ENCODE data around the gene LHX1. TPM values are rescaled to one million over a fixed set of nuclear protein-coding genes. Genes with fewer than 3 reads are reported as not detected.

The LHX1 gene
- total RNA-seq, 3 donors from 2014 or later (not counting 1 experiment from before 2014, with no cell fraction given), result not detected

DNA sequence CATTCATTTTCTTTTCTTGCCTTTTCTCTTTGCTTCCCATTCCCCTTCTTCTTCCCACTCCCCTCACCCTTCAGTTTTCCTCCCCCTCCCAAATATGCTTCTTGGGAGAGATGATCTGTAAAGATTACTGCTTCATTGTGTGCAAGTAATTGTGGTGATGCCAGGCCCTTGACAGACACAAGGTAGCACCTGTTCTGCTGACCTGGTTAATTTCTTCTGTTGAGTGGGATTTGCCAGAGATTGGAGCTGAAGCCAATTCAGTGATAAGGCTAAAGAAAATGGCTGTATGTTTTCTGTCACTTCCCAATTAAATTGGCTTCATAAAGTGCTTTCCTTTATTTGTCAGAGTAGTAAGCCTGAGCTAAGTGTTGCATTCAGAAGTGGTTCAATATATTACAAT is 56.0 kb downstream of the LHX1 start:
- H3K27ac Mint-ChIP-seq, result no peak overlapping the region
- H3K4me3 Mint-ChIP-seq, result no peak overlapping the region
- TF ChIP-seq, protein P1, sequence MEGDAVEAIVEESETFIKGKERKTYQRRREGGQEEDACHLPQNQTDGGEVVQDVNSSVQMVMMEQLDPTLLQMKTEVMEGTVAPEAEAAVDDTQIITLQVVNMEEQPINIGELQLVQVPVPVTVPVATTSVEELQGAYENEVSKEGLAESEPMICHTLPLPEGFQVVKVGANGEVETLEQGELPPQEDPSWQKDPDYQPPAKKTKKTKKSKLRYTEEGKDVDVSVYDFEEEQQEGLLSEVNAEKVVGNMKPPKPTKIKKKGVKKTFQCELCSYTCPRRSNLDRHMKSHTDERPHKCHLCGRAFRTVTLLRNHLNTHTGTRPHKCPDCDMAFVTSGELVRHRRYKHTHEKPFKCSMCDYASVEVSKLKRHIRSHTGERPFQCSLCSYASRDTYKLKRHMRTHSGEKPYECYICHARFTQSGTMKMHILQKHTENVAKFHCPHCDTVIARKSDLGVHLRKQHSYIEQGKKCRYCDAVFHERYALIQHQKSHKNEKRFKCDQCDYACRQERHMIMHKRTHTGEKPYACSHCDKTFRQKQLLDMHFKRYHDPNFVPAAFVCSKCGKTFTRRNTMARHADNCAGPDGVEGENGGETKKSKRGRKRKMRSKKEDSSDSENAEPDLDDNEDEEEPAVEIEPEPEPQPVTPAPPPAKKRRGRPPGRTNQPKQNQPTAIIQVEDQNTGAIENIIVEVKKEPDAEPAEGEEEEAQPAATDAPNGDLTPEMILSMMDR (IDR thresholded peaks at IDR 0.05), result no peak
- DNase-seq (no peak), ATAC-seq (no peak)
- Histone ChIP-seq H3K4me3 (ENCODE audit: low read length) (no peak overlapping the region), H3K27me3 (ENCODE audit: control insufficient read depth, insufficient read depth, low read length) (no peaks in the 10 kb centered on the region), H3K36me3 (ENCODE audit: control insufficient read depth, insufficient read depth, low read length) (peaks cover 85% of the 10 kb centered on the region), H3K4me1 (ENCODE audit: control insufficient read depth, insufficient read depth, low read length) (no peaks in the 10 kb centered on the region), H3K27ac (ENCODE audit: low read length) (no peak overlapping the region), H3K9me3 (ENCODE audit: control insufficient read depth, insufficient read depth, low read length) (no peaks in the 10 kb centered on the region)
- no peaks in the 10 kb centered on the region for H3K9me3 Mint-ChIP-seq
- H3K36me3 Mint-ChIP-seq, result peaks cover 47% of the 10 kb centered on the region
- intact Hi-C loops (cut with micrococcal nuclease), result no loop called here
- H3K4me1 Mint-ChIP-seq, result peaks cover 0 to 13% of the 10 kb centered on the region in 2 donors
- no peaks in the 10 kb centered on the region for H3K27me3 Mint-ChIP-seq (ENCODE audit: low read depth in 2 of 2)

Other genes with a start within 250 kb of the LHX1 start
- gene AATF, start 11.5 kb downstream of the LHX1 start, total RNA-seq, result 10 to 100 TPM; 60.1 to 67.2 (median 63.2) TPM